CD1c-positive myeloid dendritic cell (primary cell): Measurements from ENCODE around the gene SNAP23.

ENCODE experiments used
- DNase-seq: peaks from one replicate; pipeline ENCODE4 v3.0.0-alpha.2; 2016; ENCODE audit errors: extremely low spot score

Gene SNAP23

DNA sequence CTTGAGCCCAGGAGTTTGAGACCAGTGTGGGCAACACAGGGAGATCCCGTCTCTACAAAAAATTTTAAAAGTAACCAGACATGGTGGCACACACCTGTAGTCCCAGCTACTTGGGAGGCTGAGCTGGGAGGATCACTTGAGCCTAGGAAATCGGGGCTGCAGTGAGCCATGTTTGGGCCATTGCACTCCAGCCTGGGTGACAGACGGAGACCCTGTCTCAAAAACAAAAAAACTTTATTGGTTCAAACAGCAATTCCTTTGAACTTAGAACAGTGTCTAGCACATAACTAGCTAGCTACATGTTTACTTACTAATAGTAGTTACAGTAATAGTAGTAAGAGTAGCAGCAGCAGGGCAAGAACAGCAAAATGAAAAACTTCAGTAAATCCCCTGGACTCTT, 63.3 kb downstream of the SNAP23 start:
- no peak for DNase-seq

DNA sequence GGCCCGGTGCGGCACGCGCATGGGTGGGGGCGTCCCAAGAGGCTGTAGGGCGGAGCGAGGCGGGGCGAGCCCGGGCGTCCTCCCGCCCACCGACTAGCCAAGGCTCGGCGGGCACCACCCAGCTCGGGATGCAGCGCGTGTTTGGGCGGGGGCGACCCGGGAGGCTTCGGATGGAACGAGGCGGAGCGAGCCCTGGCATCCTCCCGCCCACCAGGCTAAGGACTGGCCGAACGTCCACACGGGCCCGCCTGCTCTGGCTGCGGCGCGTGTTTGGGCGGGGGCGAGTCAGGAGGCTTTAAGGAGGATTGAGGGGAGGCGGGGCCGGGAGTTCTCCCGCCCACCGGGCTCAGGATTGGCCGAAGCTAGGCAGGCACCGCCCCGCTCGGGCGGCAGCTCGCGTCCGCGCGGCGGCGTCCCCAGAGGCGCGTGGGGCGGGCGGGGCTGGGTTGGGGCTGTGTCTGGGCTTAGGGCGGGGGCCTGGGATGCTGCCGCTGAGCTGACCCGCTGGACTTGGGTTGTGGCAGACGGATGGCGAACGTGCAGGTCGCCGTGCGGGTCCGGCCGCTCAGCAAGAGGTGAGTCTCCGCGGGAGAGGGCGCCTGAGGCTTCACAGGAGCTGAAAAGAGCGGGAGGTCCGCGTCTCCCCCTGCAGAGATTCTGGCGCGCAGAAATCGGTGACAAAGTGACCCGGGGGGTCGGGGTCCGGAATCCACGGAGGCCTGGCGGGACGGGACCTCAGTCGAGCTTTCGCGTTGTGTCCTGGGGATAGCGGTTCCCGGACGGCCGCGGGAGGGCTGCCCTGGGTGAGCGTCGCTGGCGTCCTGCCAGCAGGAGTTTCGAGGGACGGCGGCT, 80.0 kb downstream of the SNAP23 start, which contains the start of gene STARD9:
TSS of gene STARD9 (plus strand) at position 419 of the 852 bp plus-strand sequence. CDS start at position 529, 110 bp downstream.
- DNase-seq: peak; percentile 99

DNA sequence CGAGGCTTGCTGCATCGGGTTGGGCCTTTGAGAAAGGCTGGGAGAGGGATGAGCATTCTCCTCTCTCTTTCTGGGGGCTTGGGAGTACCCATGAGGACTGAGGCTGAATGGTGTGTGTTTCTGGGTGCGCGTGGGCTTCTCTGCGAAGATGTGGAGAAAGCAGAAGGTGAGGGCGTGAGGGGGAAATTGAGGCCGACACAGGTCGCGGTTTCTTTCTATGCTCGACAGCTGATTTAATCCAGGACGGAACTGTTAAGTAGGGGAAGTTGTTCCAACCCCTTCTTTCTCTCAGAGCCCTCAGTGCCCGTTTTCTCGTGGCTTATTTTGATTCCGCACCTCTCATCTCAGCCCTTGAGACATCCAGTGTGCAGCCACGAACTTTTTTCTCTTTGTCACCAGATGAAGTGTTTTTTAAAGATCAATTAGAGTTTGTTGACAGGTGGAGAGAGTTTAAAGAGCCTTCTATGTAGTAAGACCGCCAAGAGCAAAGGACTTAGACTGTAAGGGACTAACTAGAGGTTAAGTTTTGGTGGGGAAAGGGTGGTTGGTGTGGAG, 80.7 kb downstream of the SNAP23 start:
- peak; percentile 47 for DNase-seq

DNA sequence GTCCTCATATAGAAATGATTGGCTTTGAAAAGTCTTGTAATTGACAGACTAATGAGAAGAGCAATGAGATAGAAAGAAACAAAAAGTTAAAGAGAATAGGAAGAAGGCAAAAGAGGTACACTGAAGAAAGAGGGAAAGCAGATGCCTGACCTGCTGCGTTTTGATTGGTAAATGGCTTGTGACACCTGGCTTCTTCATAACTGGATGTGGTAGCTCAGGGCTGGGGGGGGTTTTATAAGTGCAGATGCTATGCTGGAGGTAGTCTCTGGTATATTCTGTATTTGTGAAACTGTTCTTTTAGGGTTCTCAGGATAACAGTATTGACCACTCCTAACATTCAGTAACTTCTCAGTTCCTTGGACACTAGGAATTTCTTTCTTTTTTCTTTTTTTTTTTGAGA, 81.3 kb downstream of the SNAP23 start:
- no peak for DNase-seq

DNA sequence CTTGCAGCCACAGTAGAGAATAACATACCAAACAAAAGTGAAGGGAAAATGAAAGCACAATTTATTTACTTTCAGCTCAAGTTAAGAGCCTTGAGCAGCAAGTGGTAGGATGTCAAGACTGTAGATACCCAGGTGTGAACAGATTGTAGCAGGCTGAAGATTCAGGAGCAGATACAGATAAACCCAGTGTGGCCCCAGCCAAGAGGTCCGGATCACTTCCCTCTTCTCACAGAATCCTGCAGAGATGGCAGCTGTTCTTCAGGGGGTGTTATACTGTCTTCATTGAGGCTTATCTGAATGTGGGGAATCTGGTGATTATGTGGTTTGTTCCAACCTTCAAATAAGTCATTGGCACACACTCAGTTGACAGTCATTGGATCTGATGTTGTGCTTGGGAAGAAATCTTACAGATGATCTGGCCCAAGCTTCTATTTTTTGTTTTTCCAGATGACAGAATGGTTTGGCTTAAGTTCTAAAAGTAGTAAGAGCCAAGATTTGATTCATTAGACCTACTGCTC, 82.1 kb downstream of the SNAP23 start:
- no peak for DNase-seq

DNA sequence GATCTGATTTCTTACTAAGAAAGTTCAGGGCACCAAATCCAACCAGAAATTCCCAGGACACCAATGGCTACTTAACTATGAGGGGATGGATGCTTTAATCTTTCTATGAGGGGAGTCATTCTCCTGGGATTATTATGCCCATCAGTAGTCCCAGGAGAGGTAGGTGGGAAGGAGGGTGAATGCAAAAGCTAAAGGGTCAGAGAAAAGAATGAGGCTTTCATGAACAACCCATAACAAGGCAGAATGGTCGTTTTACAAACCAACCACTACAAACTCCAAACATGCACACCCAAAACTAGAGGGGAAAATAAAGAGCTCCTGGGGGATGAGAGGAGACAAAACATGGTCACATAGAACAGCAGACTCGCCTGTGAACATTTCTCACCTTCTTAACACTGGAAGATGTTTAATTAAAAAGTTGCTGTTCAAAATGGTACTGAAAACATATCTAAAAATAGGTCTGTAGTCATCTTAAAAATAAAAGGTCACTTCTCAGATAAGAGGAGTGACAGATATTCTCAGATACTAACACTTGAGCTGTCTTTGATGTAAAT, 83.6 kb downstream of the SNAP23 start:
- DNase-seq: no peak

DNA sequence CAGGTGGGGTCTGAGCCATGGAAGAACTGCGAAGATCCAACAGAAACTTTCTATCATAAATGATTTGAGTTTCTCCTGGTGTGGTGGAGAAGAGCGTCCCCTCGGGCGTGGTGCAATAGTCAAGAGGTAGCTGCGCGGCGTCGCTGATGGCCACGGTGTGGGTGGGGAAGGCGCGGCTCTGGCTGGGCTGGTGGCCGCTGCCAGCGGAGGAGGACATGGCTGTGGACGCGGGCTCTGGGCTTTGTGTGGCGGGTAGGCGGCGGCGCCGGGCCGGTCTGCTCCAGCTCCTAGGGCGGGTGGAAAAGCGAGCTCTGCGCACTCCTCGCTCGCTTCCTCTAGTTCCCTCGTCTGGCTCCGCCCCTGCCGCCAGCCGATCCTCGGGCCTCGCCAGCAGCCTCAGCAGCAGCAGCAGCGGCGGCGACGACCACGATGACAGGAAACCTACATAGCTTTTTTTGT, 85.9 kb downstream of the SNAP23 start:
- DNase-seq: peak; percentile 92
